Subcutaneous adipose tissue (tissue), 4 donors: ENCODE data around the gene ECE1. TPM values are rescaled to one million over a fixed set of nuclear protein-coding genes. Genes with fewer than 3 reads are reported as not detected.

Source experiments
- CTCF ChIP-seq: fragments of 450-650 bp; IDR thresholded peaks from one replicate; pipeline ENCODE4 v1.5.1; 2016; ENCODE audit warnings: low read depth, mild to moderate bottlenecking, control low read depth, antibody characterized with exemption, moderate library complexity
- total RNA-seq, 4 donors: library from RNA; depleted of rRNA; stranded (reverse); fragments of >200 nt; gene quantifications; one replicate each; pipeline ENCODE4 v1.1.0, GENCODE V29; 2016

ECE1 gene
- total RNA-seq, 4 donors from 2014 or later: 75.7 to 188 (median 96.7) TPM

GRCh38 chr1:21244154-21244553 is 46.1 kb downstream of the ECE1 start:
- no peak for TF ChIP-seq CTCF

- no peak for TF ChIP-seq CTCF
Measured at GRCh38 chr1:21242846-21243245, 47.4 kb downstream of the ECE1 start.

GRCh38 chr1:21241771-21242581 is 48.3 kb downstream of the ECE1 start:
- TF ChIP-seq CTCF: no peak

- TF ChIP-seq CTCF: no peak
Measured at GRCh38 chr1:21240706-21241105, 49.6 kb downstream of the ECE1 start.

GRCh38 chr1:21239221-21239620 is 51.0 kb downstream of the ECE1 start:
- TF ChIP-seq CTCF: no peak

- no peak for TF ChIP-seq CTCF
Measured at GRCh38 chr1:21238141-21238800, 52.0 kb downstream of the ECE1 start.

- no peak for TF ChIP-seq CTCF
Measured at GRCh38 chr1:21237446-21238088, 52.7 kb downstream of the ECE1 start.
